ENCODE data around the gene LPCAT4. TPM values are rescaled to one million over a fixed set of nuclear protein-coding genes. Genes with fewer than 3 reads are reported as not detected.

The LPCAT4 gene
- total and polyA plus RNA-seq, 2 of the 8 experiments (the other 6 are each of a cell fraction or from before 2014, with no cell fraction given): 69.3 to 109 TPM

DNA sequence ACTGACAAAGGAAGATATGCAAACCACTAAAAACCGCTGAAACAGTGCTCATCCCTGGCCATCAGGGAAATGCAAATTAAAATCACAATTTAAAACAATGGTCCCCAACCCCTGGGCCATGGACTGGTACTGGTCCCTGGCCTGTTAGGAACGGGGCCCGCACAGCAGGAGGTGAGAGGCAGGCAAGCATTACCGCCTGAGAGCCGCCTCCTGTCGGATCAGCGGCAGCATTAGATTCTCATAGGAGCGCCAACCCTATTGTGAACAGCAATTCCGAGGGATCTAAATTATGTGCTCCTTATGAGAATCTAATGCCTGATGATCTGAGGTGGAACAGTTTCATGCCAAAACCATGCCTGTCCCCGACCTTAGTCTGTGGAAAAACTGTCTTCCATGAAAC is 43.8 kb downstream of the LPCAT4 start:
- Histone ChIP-seq H3K79me1 (ENCODE audit: low read depth, low read length) (no peaks in the 10 kb centered on the region), H3K36me3 (ENCODE audit: control insufficient read depth in 2 of 4, insufficient read depth in 4 of 4, low read length in 3 of 4) (0 out of 8 replicates have a peak, but pooled peaks cover 0 to 5% (median 0%) of the 10 kb centered on the region in 4 experiments), H3K4me3 (ENCODE audit: extremely low read depth in 1 of 4, insufficient read depth in 2 of 4, low read depth in 3 of 4, low read length in 4 of 4) (no peak overlapping the region), H3K9me3 (ENCODE audit: insufficient read depth in 2 of 2, low read depth in 1 of 2, low read length in 1 of 2) (peaks cover 7% of the 10 kb centered on the region in 2 experiments; a peak in 1 of 4 replicates), H3K9ac (replicated peaks in 1 of 4; ENCODE audit: extremely low read depth in 1 of 4, low read depth in 3 of 4, low read length in 3 of 4) (no peak overlapping the region), H2BK15ac (ENCODE audit: low read length) (no peak overlapping the region), H4K91ac (replicated peaks; ENCODE audit: insufficient read length, low read length) (no peak overlapping the region), H3K14ac (ENCODE audit: insufficient read length) (no peak overlapping the region), H2BK120ac (replicated peaks; ENCODE audit: low read depth, low read length) (no peak overlapping the region), H3K23me2 (ENCODE audit: low read depth, low read length) (no peaks in the 10 kb centered on the region; the same call in 1 of the 2 replicates), H3K4ac (replicated peaks; ENCODE audit: insufficient read length, low read depth, low read length) (no peak overlapping the region), H2BK20ac (ENCODE audit: low read length) (no peak overlapping the region), H3K79me2 (ENCODE audit: control insufficient read depth in 1 of 2, insufficient read depth in 2 of 2, low read length in 2 of 2) (no peaks in the 10 kb centered on the region), H3K27ac (ENCODE audit: low read depth, low read length) (no peak overlapping the region), H3K27me3 (replicated peaks in 1 of 4; ENCODE audit: control insufficient read depth in 3 of 4, extremely low read depth in 1 of 4, insufficient read depth in 3 of 4, low read length in 3 of 4) (no peaks in the 10 kb centered on the region), H3K23ac (ENCODE audit: insufficient read length) (no peak overlapping the region), H4K5ac (ENCODE audit: insufficient read length, low read depth, low read length) (no peak overlapping the region), H2AFZ (ENCODE audit: low read length) (no peak overlapping the region), H3K18ac (ENCODE audit: extremely low read depth, low read length) (no peak overlapping the region), H3K56ac (replicated peaks; ENCODE audit: insufficient read length, low read depth, low read length) (no peak overlapping the region), H4K20me1 (replicated peaks in 1 of 2; ENCODE audit: control insufficient read depth in 1 of 2, insufficient read depth in 2 of 2, low read length in 2 of 2) (no peaks in the 10 kb centered on the region), H3K4me1 (replicated peaks in 1 of 4; ENCODE audit: control insufficient read depth in 3 of 4, insufficient read depth in 4 of 4, low read length in 3 of 4) (peaks cover 0 to 2% (median 0%) of the 10 kb centered on the region in 4 experiments; a peak in 2 of 7 replicates), H2AK5ac (ENCODE audit: low read depth, low read length) (no peak overlapping the region), H2BK5ac (ENCODE audit: low read depth, low read length) (no peak overlapping the region), H4K8ac (ENCODE audit: extremely low read depth, insufficient read depth, low read length) (no peak overlapping the region), H3K4me2 (ENCODE audit: insufficient read depth in 1 of 2, low read depth in 2 of 2, low read length in 2 of 2) (no peak overlapping the region), H2BK12ac (ENCODE audit: low read depth, low read length) (no peak overlapping the region)
- CTCF ChIA-PET (ENCODE audit: partially characterized antibody): no interaction called here
- 94% methylated on average over 10 of the region's 10 CpGs; no CpG with 5 or more reads in 1 of the 2 experiments for WGBS, 2 experiments (ENCODE audit: extremely low coverage in 1 of 2, insufficient coverage in 1 of 2, insufficient read length in 1 of 2, insufficient replicate concordance in 2 of 2, low coverage in 1 of 2, low lambda C conversion rate in 2 of 2, missing lambda C conversion rate in 1 of 2)
- FAIRE-seq (no peak), DNase-seq (ENCODE audit: low read depth in 1 of 2, low spot score in 2 of 2) (no peak)
- POLR2A ChIA-PET (ENCODE audit: partially characterized antibody): no interaction called here
- TF ChIP-seq RFX5 (IDR thresholded peaks at IDR 0.05; ENCODE audit: borderline replicate concordance, low read depth, low read length) (no peak), TAF1 (IDR thresholded peaks at IDR 0.05; ENCODE audit: low read depth, low read length) (no peak), CBX5 (IDR thresholded peaks at IDR 0.05; ENCODE audit: low read depth, low read length) (no peak), SP1 (IDR thresholded peaks at IDR 0.05; ENCODE audit: low read depth, low read length) (no peak), PHF8 (conservative IDR thresholded peaks at IDR 0.05; ENCODE audit: low read depth, low read length) (no peak), SAP30 (IDR thresholded peaks at IDR 0.05; ENCODE audit: insufficient read depth, insufficient replicate concordance, low read length) (no peak), SIN3A (conservative IDR thresholded peaks at IDR 0.05 in 1 of 2, IDR thresholded peaks at IDR 0.05 in 1 of 2; ENCODE audit: low read depth in 1 of 2, low read length in 2 of 2) (no peak), KDM1A (IDR thresholded peaks at IDR 0.05; ENCODE audit: borderline replicate concordance, low read length) (no peak), CTBP2 (IDR thresholded peaks at IDR 0.05; ENCODE audit: borderline replicate concordance, insufficient read depth, insufficient read length, low read length) (no peak), CREB1 (IDR thresholded peaks at IDR 0.05) (no peak), KDM4A (IDR thresholded peaks at IDR 0.05; ENCODE audit: low read depth, low read length, severe bottlenecking) (no peak)
- TF ChIP-seq, protein P1, sequence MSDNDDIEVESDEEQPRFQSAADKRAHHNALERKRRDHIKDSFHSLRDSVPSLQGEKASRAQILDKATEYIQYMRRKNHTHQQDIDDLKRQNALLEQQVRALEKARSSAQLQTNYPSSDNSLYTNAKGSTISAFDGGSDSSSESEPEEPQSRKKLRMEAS (IDR thresholded peaks at IDR 0.05): no peak
- TF ChIP-seq, protein P2, sequence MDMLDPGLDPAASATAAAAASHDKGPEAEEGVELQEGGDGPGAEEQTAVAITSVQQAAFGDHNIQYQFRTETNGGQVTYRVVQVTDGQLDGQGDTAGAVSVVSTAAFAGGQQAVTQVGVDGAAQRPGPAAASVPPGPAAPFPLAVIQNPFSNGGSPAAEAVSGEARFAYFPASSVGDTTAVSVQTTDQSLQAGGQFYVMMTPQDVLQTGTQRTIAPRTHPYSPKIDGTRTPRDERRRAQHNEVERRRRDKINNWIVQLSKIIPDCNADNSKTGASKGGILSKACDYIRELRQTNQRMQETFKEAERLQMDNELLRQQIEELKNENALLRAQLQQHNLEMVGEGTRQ (IDR thresholded peaks at IDR 0.05; ENCODE audit: low read length): no peak

Measured in H1 (cell line).